Stimulated activated CD4-positive, alpha-beta T cell treated with anti-CD3 and anti-CD28 coated beads, Interleukin-2, amount 100 ng/mL, for 24 hours (primary cell): ENCODE results near the gene RAB3GAP2.
"Not testable (repeated sequence)": the region's sequence is repeated elsewhere in the genome, so short reads cannot be mapped to it uniquely, and the experiment has no call there.

ENCODE experiments used
- DNase-seq, 2 donors: peaks; one replicate each; pipeline ENCODE4 v3.0.0-alpha.2; 2020

Gene RAB3GAP2

GRCh38 chr1:220198186-220199005 is 73.9 kb downstream of the RAB3GAP2 start:
- no peak for DNase-seq

GRCh38 chr1:220195701-220196100 is 76.6 kb downstream of the RAB3GAP2 start:
- DNase-seq, result no peak

- no peak for DNase-seq
Observed at GRCh38 chr1:220189750-220190347, 82.4 kb downstream of the RAB3GAP2 start.

GRCh38 chr1:220188538-220188937 is 83.7 kb downstream of the RAB3GAP2 start:
- no peak for DNase-seq

- DNase-seq, result no peak
Observed at GRCh38 chr1:220186752-220187151, 85.5 kb downstream of the RAB3GAP2 start.

- DNase-seq, result no peak
Observed at GRCh38 chr1:220184506-220184905, 87.7 kb downstream of the RAB3GAP2 start.

GRCh38 chr1:220182656-220183055 is 89.6 kb downstream of the RAB3GAP2 start:
- DNase-seq, result no peak

GRCh38 chr1:220182111-220182510 is 90.1 kb downstream of the RAB3GAP2 start:
- DNase-seq, result no peak

GRCh38 chr1:220176540-220176939 is 95.7 kb downstream of the RAB3GAP2 start:
- DNase-seq, result no peak

GRCh38 chr1:220170836-220171526 is 101.3 kb downstream of the RAB3GAP2 start:
- DNase-seq, result no peak

- not testable (repeated sequence) for DNase-seq
Observed at GRCh38 chr1:220169887-220170286, 102.4 kb downstream of the RAB3GAP2 start.

GRCh38 chr1:220166853-220167252 is 105.4 kb downstream of the RAB3GAP2 start:
- DNase-seq, result no peak

GRCh38 chr1:220164517-220164916 is 107.7 kb downstream of the RAB3GAP2 start:
- no peak for DNase-seq

GRCh38 chr1:220164116-220164515 is 108.1 kb downstream of the RAB3GAP2 start:
- DNase-seq, result no peak

GRCh38 chr1:220160027-220160426 is 112.2 kb downstream of the RAB3GAP2 start:
- no peak for DNase-seq

- no peak for DNase-seq
Observed at GRCh38 chr1:220159041-220159440, 113.2 kb downstream of the RAB3GAP2 start.

GRCh38 chr1:220158530-220158929 is 113.7 kb downstream of the RAB3GAP2 start:
- DNase-seq, result not testable (repeated sequence)

GRCh38 chr1:220157738-220158137 is 114.5 kb downstream of the RAB3GAP2 start:
- DNase-seq, result no peak

- DNase-seq, result no peak
Observed at GRCh38 chr1:220156620-220157146, 115.6 kb downstream of the RAB3GAP2 start.

GRCh38 chr1:220153147-220153546 is 119.1 kb downstream of the RAB3GAP2 start:
- DNase-seq, result no peak

GRCh38 chr1:220151454-220151853 is 120.8 kb downstream of the RAB3GAP2 start:
- DNase-seq, result no peak

GRCh38 chr1:220149742-220150141 is 122.5 kb downstream of the RAB3GAP2 start:
- no peak for DNase-seq

- no peak for DNase-seq
Observed at GRCh38 chr1:220144051-220144450, 128.2 kb downstream of the RAB3GAP2 start.

GRCh38 chr1:220139966-220140365 is 132.3 kb downstream of the RAB3GAP2 start:
- no peak for DNase-seq
